ENCODE measurements around the gene FOXO1.

The FOXO1 gene

GRCh38 chr13:40522282-40522681, 144.2 kb downstream of the FOXO1 start:
- H3K36me3 ChIP-seq (ENCODE audit: control insufficient read depth, insufficient read depth, low read length): no peaks in the 10 kb centered on the region

GRCh38 chr13:40520916-40521315, 145.5 kb downstream of the FOXO1 start:
- Histone ChIP-seq H3K9ac (ENCODE audit: low read length) (no peak overlapping the region), H3K27ac (ENCODE audit: low read depth, low read length) (no peak overlapping the region), H3K4me1 (ENCODE audit: control insufficient read depth, insufficient read depth, low read length) (peaks cover 5% of the 10 kb centered on the region; the same call in 1 of the 2 replicates), H3K4me3 (ENCODE audit: low read depth, low read length) (no peak overlapping the region), H3K9me3 (ENCODE audit: control insufficient read depth, insufficient read depth, low read depth, low read length) (no peaks in the 10 kb centered on the region), H3K36me3 (ENCODE audit: control insufficient read depth, insufficient read depth, low read length) (no peaks in the 10 kb centered on the region), H3K27me3 (ENCODE audit: control insufficient read depth, insufficient read depth, low read length) (no peaks in the 10 kb centered on the region)

More at GRCh38 chr13:40522282-40522681, 144.2 kb downstream of the FOXO1 start:
- no peaks in the 10 kb centered on the region for H3K27me3 ChIP-seq (ENCODE audit: control insufficient read depth, insufficient read depth, low read length)
- no peaks in the 10 kb centered on the region for H3K9me3 ChIP-seq (ENCODE audit: control insufficient read depth, insufficient read depth, low read depth, low read length)
- no peak overlapping the region for H3K4me3 ChIP-seq (ENCODE audit: low read depth, low read length)
- H3K9ac ChIP-seq (ENCODE audit: low read length): no peak overlapping the region
- H3K4me1 ChIP-seq (ENCODE audit: control insufficient read depth, insufficient read depth, low read length): peaks cover 4% of the 10 kb centered on the region; the same call in 1 of the 2 replicates
- no peak overlapping the region for H3K27ac ChIP-seq (ENCODE audit: low read depth, low read length)

GRCh38 chr13:40519637-40520036, 146.8 kb downstream of the FOXO1 start:
- Histone ChIP-seq H3K9me3 (ENCODE audit: control insufficient read depth, insufficient read depth, low read depth, low read length) (no peaks in the 10 kb centered on the region), H3K36me3 (ENCODE audit: control insufficient read depth, insufficient read depth, low read length) (no peaks in the 10 kb centered on the region)

GRCh38 chr13:40518481-40518882, 148.0 kb downstream of the FOXO1 start:
- Histone ChIP-seq H3K27ac (ENCODE audit: low read depth, low read length) (no peak overlapping the region), H3K9me3 (ENCODE audit: control insufficient read depth, insufficient read depth, low read depth, low read length) (no peaks in the 10 kb centered on the region), H3K4me1 (ENCODE audit: control insufficient read depth, insufficient read depth, low read length) (peaks cover 5% of the 10 kb centered on the region; the same call in 1 of the 2 replicates), H3K36me3 (ENCODE audit: control insufficient read depth, insufficient read depth, low read length) (no peaks in the 10 kb centered on the region), H3K4me3 (ENCODE audit: low read depth, low read length) (no peak overlapping the region), H3K27me3 (ENCODE audit: control insufficient read depth, insufficient read depth, low read length) (no peaks in the 10 kb centered on the region), H3K9ac (ENCODE audit: low read length) (no peak overlapping the region)

More at GRCh38 chr13:40519637-40520036, 146.8 kb downstream of the FOXO1 start:
- H3K9ac ChIP-seq (ENCODE audit: low read length): no peak overlapping the region
- H3K4me1 ChIP-seq (ENCODE audit: control insufficient read depth, insufficient read depth, low read length): peaks cover 5% of the 10 kb centered on the region; the same call in 1 of the 2 replicates
- H3K27ac ChIP-seq (ENCODE audit: low read depth, low read length): no peak overlapping the region
- H3K27me3 ChIP-seq (ENCODE audit: control insufficient read depth, insufficient read depth, low read length): no peaks in the 10 kb centered on the region
- no peak overlapping the region for H3K4me3 ChIP-seq (ENCODE audit: low read depth, low read length)

- Histone ChIP-seq H3K27me3 (ENCODE audit: control insufficient read depth, insufficient read depth, low read length) (no peaks in the 10 kb centered on the region), H3K9me3 (ENCODE audit: control insufficient read depth, insufficient read depth, low read depth, low read length) (no peaks in the 10 kb centered on the region), H3K4me3 (ENCODE audit: low read depth, low read length) (no peak overlapping the region), H3K4me1 (ENCODE audit: control insufficient read depth, insufficient read depth, low read length) (peaks cover 5% of the 10 kb centered on the region; the same call in 1 of the 2 replicates), H3K36me3 (ENCODE audit: control insufficient read depth, insufficient read depth, low read length) (no peaks in the 10 kb centered on the region), H3K9ac (ENCODE audit: low read length) (no peak overlapping the region), H3K27ac (ENCODE audit: low read depth, low read length) (no peak overlapping the region)
These were observed 148.7 kb downstream of the FOXO1 start for GRCh38 chr13:40517486-40518480.

GRCh38 chr13:40515702-40516101, 150.7 kb downstream of the FOXO1 start:
- no peaks in the 10 kb centered on the region for H3K9me3 ChIP-seq (ENCODE audit: control insufficient read depth, insufficient read depth, low read depth, low read length)
- no peaks in the 10 kb centered on the region for H3K36me3 ChIP-seq (ENCODE audit: control insufficient read depth, insufficient read depth, low read length)
- H3K9ac ChIP-seq (ENCODE audit: low read length): no peak overlapping the region
- H3K27ac ChIP-seq (ENCODE audit: low read depth, low read length): no peak overlapping the region
- no peaks in the 10 kb centered on the region for H3K27me3 ChIP-seq (ENCODE audit: control insufficient read depth, insufficient read depth, low read length)
- H3K4me3 ChIP-seq (ENCODE audit: low read depth, low read length): no peak overlapping the region
- peaks cover 5% of the 10 kb centered on the region; the same call in 1 of the 2 replicates for H3K4me1 ChIP-seq (ENCODE audit: control insufficient read depth, insufficient read depth, low read length)

- Histone ChIP-seq H3K36me3 (ENCODE audit: control insufficient read depth, insufficient read depth, low read length) (no peaks in the 10 kb centered on the region), H3K4me3 (ENCODE audit: low read depth, low read length) (no peak overlapping the region), H3K27ac (ENCODE audit: low read depth, low read length) (no peak overlapping the region), H3K27me3 (ENCODE audit: control insufficient read depth, insufficient read depth, low read length) (no peaks in the 10 kb centered on the region), H3K4me1 (ENCODE audit: control insufficient read depth, insufficient read depth, low read length) (peaks cover 5% of the 10 kb centered on the region; the same call in 1 of the 2 replicates), H3K9ac (ENCODE audit: low read length) (no peak overlapping the region), H3K9me3 (ENCODE audit: control insufficient read depth, insufficient read depth, low read depth, low read length) (no peaks in the 10 kb centered on the region)
These were observed 151.6 kb downstream of the FOXO1 start for GRCh38 chr13:40514802-40515201.

GRCh38 chr13:40509876-40510275, 156.6 kb downstream of the FOXO1 start:
- no peak overlapping the region for H3K9ac ChIP-seq (ENCODE audit: low read length)
- no peak overlapping the region for H3K27ac ChIP-seq (ENCODE audit: low read depth, low read length)
- no peaks in the 10 kb centered on the region for H3K9me3 ChIP-seq (ENCODE audit: control insufficient read depth, insufficient read depth, low read depth, low read length)
- no peak overlapping the region for H3K4me3 ChIP-seq (ENCODE audit: low read depth, low read length)
- H3K36me3 ChIP-seq (ENCODE audit: control insufficient read depth, insufficient read depth, low read length): no peaks in the 10 kb centered on the region
- H3K27me3 ChIP-seq (ENCODE audit: control insufficient read depth, insufficient read depth, low read length): no peaks in the 10 kb centered on the region
- H3K4me1 ChIP-seq (ENCODE audit: control insufficient read depth, insufficient read depth, low read length): no peaks in the 10 kb centered on the region

- H3K27me3 ChIP-seq (ENCODE audit: control insufficient read depth, insufficient read depth, low read length): no peaks in the 10 kb centered on the region
- H3K27ac ChIP-seq (ENCODE audit: low read depth, low read length): no peak overlapping the region
- no peak overlapping the region for H3K4me3 ChIP-seq (ENCODE audit: low read depth, low read length)
- H3K9ac ChIP-seq (ENCODE audit: low read length): no peak overlapping the region
- peaks cover 2% of the 10 kb centered on the region; the same call in 1 of the 2 replicates for H3K4me1 ChIP-seq (ENCODE audit: control insufficient read depth, insufficient read depth, low read length)
- no peaks in the 10 kb centered on the region for H3K36me3 ChIP-seq (ENCODE audit: control insufficient read depth, insufficient read depth, low read length)
- no peaks in the 10 kb centered on the region for H3K9me3 ChIP-seq (ENCODE audit: control insufficient read depth, insufficient read depth, low read depth, low read length)
These were observed 157.6 kb downstream of the FOXO1 start for GRCh38 chr13:40508767-40509342.

GRCh38 chr13:40508127-40508526, 158.3 kb downstream of the FOXO1 start:
- Histone ChIP-seq H3K4me1 (ENCODE audit: control insufficient read depth, insufficient read depth, low read length) (peaks cover 2% of the 10 kb centered on the region; the same call in 1 of the 2 replicates), H3K27me3 (ENCODE audit: control insufficient read depth, insufficient read depth, low read length) (no peaks in the 10 kb centered on the region), H3K9ac (ENCODE audit: low read length) (no peak overlapping the region), H3K36me3 (ENCODE audit: control insufficient read depth, insufficient read depth, low read length) (no peaks in the 10 kb centered on the region), H3K9me3 (ENCODE audit: control insufficient read depth, insufficient read depth, low read depth, low read length) (no peaks in the 10 kb centered on the region), H3K27ac (ENCODE audit: low read depth, low read length) (no peak overlapping the region), H3K4me3 (ENCODE audit: low read depth, low read length) (no peak overlapping the region)

All from HUES6 (cell line).